Head of caudate nucleus (tissue), 42 donors: ENCODE measurements around the gene MAP7D2.
A peak's percentile ranks its signal among the peaks of the same experiment; 100 is the strongest.

ENCODE experiments used
- DNase-seq, 42 donors: peaks; one replicate each; pipeline versions ENCODE4 v3.0.0 to v3.0.0-alpha.2; 2020 to 2021; ENCODE audit warnings: mixed read lengths in 7 of 42
- intact Hi-C: fragments of 100-400 bp; cut with DNase I; formaldehyde crosslinking; loops from one replicate; pipeline ENCODE4 v1.15.0; 2022

MAP7D2 gene

DNA sequence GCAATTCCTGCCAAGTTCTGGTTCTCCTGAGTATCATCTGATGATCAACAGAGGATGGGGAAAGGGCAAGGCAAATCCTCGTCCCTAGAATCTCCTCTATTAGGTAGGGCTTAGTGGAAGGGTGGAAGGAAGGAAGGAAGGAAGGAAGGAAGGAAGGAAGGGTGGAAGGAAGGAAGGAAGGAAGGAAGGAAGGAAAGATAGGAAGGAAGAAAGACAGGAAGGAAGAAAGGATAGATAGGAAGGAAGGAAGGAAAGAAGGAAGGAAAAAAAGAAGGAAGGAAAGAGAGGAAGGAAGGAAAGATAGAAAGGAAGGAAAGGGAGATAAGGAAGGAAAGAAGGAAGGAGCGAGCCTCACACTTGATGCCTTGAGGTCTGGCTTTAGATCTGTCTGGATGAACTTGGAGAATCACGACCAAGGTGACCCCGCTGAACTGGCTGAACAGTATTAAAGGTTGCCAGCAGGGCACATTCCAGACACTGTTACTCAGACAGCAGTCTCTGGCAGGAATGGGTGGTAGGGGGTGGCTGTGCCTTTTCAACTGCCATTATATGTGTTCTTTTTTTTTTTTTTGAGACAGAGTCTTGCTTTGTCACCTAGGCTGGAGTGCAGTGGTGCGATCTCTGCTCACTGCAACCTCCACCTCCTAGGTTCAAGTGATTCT, 57.1 kb downstream of the MAP7D2 start:
- no peak for DNase-seq
- intact Hi-C loops = no loop called here

DNA sequence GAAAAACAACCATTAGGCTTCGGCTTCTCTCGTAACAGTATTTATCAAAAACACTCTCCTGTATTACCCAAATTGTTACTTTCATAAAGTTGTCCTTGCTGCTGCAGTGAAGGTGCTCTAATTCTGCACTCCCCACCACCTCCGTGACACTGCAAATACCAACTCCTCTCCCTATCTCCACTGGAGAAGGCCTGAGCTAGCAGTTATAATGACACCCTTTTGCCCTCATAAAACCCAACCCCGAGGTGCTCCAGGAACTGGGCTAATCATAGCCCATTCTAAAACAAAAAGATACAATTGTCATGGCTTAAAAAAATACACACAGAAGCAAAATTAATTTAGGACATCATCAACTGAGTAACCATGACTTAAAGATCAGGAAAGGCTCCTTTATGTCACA, 59.2 kb downstream of the MAP7D2 start:
- intact Hi-C loops = no loop called here
- no peak for DNase-seq

DNA sequence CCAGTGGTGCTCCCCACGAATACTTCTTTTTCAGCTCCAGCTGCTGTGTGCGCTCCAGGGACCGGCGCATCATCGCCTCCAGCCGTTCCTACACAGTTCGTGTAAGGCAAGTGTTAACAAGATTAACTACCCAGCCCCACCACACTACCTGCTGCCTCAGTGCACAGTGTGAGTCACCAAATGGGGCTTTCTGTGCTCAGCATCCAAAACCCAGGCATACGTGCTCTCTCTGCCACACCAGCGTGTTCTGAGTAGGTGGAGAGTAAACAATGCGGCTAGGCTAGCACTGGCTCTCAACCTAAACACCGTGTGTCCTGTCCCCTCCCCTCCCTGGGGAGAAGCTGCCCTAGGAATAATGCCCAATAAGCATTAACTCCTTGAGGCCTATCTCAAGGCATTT, 60.0 kb downstream of the MAP7D2 start:
- intact Hi-C loops = no loop called here
- DNase-seq = peak in 35 of 42 donors; percentile 2 to 64 (median 28)

GRCh38 chrX:20053537-20053936, 63.2 kb downstream of the MAP7D2 start:
- intact Hi-C loops = no loop called here
- no peak for DNase-seq

DNA sequence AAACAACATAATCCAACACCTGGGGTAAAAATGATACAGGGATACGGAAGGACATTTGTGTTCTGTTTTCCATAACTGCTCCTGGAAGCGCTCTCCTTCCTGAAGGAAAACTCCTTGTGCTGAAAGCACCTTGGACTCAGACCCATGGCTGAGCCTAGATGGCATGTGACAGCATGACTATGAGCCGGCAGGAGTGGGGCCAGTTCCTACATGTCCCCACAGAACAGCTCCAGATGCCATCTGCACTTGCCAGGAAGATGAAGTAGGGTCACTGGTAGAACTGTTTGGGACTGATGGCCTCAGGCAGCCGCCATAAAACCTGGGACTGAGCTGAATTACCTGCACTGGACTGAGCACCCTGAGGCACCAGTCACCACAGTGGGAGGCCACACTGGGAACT, 69.8 kb downstream of the MAP7D2 start:
- no peak for DNase-seq
- intact Hi-C loops = no loop called here

- DNase-seq = peak in 12 of 42 donors; percentile 9 to 50 (median 22)
- intact Hi-C loops = no loop called here
Measured at GRCh38 chrX:20046223-20046622, 70.5 kb downstream of the MAP7D2 start.

DNA sequence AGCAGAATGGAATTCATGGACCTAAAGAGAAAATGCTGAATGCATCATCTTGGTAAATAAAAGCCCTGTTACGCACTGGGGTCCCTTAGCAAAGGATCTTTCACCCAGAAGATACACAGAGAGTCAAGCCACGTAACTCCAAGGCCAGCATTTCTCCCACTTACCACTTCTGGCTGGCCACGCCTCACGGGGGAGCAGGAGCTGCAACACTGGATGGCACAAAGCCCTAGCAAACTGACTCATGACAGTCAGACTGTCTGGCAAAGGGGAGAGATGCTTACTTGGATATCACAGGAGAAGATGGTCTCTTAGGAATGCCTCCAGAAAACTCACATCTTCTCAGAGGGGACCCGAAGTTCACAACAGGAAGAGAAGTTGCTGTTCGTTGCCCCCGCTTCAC, 74.5 kb downstream of the MAP7D2 start:
- no peak for DNase-seq
- intact Hi-C loops = no loop called here

DNA sequence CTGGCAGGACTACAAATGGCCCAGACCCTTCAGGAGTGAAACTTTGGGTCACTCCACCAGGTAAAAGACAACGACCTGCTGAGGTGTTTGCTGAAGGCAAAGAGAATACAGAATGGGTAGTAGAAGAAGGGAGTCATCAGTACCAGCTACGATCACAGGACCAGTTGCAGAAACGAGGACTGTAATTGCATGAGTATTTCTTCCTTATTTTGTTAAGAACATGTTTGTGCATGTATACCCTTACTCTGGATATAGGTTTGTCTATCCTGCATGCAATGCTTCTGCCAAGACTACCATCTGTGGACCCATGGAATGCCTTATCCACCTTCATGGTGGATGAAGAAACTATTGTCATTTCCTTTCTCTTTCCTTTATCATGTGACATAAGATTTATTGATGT, 77.7 kb downstream of the MAP7D2 start:
- intact Hi-C loops = no loop called here

DNA sequence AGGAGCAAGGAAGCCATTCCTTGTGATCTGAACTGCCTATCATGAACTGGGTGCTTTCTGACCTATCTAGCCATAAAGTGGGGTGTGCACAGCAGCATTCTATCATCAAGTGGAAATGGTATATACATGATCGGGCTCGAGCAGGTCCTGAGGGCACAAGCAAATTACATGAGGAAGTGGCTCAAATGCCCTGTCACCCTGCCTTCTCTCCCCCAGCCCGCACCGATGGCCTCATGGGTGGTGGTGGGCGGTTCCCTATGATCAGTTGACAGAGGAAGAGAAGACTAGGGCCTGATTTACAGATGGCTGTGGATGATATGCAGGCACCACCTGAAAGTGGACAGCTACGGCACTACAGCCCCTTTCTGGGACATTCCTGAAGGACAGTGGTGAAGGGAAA, 79.5 kb downstream of the MAP7D2 start:
- intact Hi-C loops = no loop called here
- DNase-seq = no peak

More for the DNA sequence above, 77.7 kb downstream of the MAP7D2 start:
- no peak for DNase-seq

DNA sequence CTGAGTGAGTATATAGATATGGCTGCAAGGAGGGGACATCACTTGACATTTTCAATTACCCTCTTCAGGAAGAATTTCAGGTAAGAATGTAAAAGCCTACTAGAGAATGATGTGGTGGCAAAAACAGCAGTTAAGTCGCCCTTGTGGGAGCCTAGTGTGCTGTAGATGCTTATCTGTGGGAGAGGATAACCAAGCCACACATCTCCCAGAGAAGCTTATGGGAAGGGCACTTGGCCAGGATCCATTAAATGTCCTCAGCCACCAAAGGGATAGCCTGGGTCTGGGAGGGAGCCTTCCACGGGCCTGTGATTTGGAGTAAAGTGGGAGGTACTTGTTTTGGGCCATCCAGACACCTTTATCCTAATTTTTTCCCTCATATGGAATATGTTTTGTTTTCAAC, 84.5 kb downstream of the MAP7D2 start:
- intact Hi-C loops = no loop called here
- DNase-seq = no peak

- DNase-seq = no peak
- intact Hi-C loops = no loop called here
Measured at GRCh38 chrX:20029728-20030127, 87.0 kb downstream of the MAP7D2 start.

DNA sequence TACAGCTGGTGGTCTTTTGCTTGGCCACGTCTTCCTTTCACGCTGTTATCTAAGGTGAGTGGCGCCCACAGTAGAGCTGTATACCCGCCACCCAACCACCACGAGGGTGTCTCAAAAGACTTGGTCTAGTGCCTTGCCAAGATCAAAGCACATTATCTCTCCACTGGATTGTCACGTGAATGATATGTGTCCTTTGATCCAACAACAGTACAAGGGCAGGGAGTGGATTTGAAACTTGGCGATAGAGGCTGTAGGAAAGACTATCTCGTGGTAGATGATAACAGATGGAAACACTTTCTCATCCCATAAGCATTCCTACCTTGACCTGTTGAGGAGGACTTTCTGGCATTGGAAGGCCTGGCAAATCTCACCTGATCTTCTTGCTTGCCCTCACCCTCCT, 88.1 kb downstream of the MAP7D2 start:
- no peak for DNase-seq
- intact Hi-C loops = no loop called here

DNA sequence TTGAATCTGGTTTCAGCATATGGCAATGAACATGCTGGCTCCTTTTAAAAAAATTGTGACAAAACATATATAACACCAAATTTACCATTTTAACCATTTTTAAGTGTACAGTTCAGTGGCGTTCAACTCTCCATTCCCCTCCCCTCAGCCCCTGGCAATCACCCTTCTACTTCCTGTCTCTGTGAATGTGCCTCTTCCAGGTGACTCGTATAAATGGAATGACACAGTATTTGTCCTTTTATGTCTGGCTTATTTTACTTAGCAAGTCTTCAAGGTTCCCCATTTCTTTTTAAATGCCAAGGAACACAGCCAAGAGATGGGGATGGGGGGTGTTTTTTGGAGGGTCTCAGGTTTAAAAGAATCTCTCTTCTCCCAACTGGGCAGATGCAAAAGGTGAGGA, 90.4 kb downstream of the MAP7D2 start:
- intact Hi-C loops = no loop called here
- DNase-seq = no peak

GRCh38 chrX:20019672-20020365, 96.9 kb downstream of the MAP7D2 start:
- no peak for DNase-seq
- intact Hi-C loops = no loop called here

GRCh38 chrX:20016616-20016945, 100.1 kb downstream of the MAP7D2 start:
- DNase-seq = no peak
- intact Hi-C loops = no loop called here

DNA sequence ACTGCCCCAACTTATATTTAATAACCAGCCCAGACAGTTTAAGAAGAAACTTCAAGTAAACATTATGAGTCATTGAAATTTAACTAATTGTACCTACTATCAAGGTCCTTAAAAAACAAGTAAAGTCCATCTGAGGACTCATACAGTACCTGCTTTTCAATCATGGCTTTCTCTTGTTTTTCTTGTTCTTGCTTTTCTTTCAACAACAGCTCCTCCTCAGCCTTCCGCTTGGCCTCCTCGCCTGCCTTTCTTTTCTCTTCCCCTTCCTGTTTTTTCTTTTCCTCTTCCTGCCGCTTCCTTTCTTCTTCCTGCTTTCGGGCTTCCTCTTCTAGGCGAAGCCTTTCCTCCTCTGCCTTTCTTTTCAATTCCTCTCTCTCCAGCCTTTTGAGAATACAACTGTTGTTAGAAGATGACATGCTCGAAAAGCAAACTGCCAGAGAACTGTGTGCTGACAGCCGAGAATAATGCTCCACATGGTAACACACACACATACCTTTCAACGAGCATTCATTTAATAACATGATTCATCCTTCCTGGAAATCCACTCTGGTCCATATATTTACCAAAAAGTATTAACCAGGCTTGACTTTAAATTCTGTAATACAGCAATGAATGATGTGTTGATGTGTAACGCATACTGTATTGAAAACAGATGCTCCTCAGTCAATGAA, 100.6 kb downstream of the MAP7D2 start:
- intact Hi-C loops = no loop called here
- no peak for DNase-seq

DNA sequence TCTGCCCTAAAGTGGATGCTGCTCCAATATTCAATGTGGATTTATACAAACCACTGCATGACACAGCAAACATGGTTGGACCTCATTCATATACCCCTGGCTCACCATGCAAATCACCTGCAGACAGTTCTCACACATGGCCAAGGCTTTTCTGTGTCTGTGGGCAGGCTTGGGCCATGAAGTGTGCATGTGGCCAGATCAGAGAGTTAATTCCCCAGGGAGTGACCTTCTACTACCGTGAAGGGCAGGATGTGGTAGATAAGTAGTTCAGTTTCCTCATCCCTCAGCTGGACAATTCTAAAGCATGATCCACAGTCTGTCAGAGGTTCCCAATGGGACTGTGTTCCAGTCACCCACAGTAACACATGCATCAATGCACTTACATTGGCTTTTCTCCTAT, 101.3 kb downstream of the MAP7D2 start:
- intact Hi-C loops = no loop called here
- DNase-seq = no peak

GRCh38 chrX:20011608-20012007, 105.1 kb downstream of the MAP7D2 start:
- intact Hi-C loops = no loop called here

DNA sequence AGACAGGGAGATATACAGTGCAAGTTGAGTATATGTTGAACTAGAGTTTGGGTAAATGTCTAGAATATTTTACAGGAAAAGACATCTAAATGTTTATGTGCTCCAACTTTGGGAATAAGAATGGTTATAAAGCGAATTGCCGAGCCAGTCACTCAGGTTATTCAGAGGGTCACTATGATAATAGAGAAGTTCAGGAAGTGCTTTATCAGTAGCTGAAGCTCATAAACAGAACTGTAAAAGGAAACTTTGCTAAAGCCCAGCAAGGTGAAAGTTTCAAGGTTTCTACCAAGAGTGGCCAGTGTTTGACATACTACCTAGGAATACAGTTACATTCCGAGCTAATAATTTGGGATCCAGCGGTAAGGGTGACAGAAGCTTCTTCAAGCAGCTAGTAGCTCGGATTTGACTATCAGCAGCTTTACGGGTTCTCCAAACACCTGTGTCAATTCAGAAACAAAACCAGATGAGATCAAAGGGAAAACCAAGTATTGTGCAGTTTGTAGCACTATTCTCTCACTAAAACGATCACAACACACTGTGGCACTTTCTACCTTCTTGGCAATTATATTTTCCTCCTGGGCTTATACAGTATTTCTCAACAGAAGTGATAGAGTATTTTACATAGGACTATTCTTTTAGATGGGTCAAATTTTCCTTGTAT, 108.6 kb downstream of the MAP7D2 start:
- no peak for DNase-seq
- intact Hi-C loops = no loop called here

More at GRCh38 chrX:20011608-20012007, 105.1 kb downstream of the MAP7D2 start:
- DNase-seq = no peak

- DNase-seq = no peak
- intact Hi-C loops = no loop called here
Measured at GRCh38 chrX:20005883-20006282, 110.8 kb downstream of the MAP7D2 start.
